Stimulated activated CD4-positive, alpha-beta T cell treated with anti-CD3 and anti-CD28 coated beads, Interleukin-15, amount 100 ng/mL, for 24 hours (primary cell): ENCODE measurements around the gene TCEAL3.
"Not testable (repeated sequence)": the region's sequence is repeated elsewhere in the genome, so short reads cannot be mapped to it uniquely, and the experiment has no call there.

Source experiments
- DNase-seq: peaks from one replicate; pipeline ENCODE4 v3.0.0-alpha.2; 2020

TCEAL3 gene, protein sequence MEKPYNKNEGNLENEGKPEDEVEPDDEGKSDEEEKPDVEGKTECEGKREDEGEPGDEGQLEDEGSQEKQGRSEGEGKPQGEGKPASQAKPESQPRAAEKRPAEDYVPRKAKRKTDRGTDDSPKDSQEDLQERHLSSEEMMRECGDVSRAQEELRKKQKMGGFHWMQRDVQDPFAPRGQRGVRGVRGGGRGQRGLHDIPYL

DNA sequence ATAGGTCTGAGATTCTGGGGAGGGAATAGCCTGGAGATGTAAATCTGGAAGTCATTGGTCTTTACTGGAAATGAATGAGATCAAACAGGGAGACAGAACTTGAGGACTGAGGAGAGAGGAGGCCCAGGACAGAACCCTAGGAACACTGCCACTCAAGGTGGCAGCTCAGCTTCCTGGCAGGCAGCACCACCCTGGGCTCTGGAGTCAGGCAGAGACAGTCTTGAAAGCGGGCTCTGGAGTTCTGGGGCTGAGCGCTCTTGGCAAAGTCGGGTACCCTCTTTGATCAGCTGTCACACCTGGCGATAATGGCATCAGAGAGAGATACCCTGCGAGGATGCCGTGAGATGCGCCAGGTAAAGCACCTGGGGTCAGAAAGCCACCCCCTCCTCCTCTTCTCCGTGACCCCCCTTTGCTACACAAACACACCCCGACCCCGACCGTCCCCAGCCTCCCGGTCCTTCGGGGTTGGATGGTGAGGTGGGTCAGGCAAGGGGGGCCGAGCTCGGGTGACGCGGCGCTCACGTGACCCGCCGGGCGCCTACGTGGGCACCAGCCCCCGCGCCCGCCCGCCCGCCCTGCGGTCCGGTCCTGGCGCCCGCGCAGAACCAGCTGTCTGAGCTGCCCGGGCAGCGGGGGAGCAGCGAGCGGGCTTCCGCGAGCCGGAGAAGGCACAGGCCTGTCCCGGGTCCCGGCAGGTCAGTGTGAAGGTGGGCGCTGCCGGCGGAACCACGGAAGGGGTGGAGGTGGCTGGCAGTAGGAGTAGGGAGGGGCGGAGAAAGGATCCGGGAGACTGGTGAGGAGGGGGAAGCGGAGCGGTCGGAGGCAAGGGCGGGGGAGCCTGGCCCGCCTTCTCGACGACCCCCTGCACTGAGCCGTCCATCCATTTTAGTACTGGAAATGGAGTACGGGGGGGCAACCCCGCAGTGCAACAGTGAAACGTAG, at the start of gene TCEAL3:
TCEAL3 (plus strand) TSS at position 600 of the 942 bp plus-strand sequence. CDS start 1,102 bp downstream, outside the sequence.
- peak; percentile 20 for DNase-seq

DNA sequence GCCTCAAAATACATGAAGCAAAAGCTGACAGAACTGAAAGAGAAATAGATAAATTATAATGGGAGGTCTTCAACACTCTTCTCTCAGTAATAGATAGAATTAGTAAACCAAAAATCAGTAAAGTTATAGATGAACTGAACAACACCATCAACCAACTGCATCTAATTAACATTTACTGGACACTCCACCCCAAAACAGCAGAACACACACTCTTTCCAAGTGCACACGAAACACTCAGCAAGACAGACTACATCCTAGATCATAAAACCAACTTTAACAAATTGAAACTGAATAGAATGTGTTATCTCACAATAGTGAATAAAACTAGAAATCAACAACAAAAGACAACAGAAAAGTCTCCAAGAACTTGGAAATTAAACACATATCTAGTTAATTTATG, 47.5 kb upstream of the TCEAL3 start:
- DNase-seq, result no peak

DNA sequence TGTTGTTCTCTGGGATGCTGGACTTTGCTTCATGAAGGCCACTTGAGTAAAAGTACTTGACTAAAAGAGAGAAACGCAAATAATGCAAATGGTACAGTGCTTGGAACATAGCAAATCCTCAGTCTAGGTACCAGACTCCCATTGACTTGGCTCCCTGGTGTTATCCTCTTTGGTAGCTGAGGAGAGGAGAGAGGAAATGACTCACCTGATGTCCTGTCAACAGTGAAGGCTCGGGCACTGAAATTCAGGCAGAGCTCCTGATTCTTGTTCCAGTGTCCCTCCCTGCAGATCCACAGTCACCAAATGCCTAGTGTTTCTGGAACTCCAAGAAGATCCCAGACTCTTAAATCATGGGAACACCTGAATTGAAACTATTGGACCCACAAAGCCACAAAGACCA, 45.0 kb upstream of the TCEAL3 start:
- no peak for DNase-seq

DNA sequence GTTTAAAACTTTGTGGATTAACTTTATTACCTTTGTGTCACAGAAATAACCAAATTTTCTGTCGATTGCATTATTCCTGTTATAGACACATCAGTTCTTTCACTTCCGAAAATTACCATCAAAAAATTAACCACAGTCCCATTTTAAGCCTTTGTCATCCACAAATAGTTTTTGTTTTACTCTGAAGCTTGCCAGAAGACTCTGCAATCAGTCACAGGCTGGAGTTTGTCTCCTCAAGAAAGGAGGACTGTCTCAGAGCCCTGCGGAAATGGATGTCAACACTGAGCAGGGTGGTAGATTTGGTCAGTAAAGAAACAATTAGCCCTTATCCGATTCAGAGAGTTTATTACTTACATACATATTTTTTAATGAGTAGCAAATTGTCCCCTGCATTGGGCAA, 42.6 kb upstream of the TCEAL3 start:
- DNase-seq, result no peak

DNA sequence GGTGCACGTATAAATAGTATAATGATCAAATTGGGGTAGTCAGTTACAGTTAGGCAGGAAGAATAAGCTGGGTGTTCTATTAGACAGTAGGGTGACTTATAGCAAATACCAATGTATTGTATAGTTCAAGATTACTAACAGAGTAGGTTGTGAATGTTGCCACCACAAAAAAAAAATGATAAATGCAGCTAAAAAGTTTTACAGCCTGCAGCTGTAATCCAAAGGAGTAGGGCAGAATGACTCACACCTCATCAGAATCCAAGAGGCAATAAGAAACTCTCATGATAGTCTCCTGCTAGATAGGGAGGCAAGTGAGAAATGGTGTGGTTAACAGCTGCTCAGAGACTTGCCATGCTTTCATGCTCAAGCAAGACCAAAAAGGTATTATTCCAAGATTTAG, 42.0 kb upstream of the TCEAL3 start:
- no peak for DNase-seq

DNA sequence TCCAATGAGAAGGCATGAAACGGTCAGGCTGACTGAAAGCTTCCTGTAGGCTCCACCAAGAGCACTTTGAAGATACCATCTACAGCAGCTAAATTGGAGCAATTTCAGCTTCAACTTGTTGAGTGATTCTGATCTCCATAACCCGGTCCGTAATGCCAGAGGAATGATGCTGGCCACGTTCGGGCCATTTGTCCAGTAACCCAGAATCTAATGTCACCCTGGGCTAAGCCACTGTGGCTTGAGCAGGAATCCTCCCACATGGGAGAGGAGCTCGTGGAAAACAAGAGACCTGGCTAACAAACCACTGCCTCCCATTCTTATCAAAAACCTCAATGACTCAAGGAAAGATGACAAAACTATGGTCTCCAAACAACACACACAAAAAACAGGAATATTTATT, 36.6 kb upstream of the TCEAL3 start:
- DNase-seq, result no peak

DNA sequence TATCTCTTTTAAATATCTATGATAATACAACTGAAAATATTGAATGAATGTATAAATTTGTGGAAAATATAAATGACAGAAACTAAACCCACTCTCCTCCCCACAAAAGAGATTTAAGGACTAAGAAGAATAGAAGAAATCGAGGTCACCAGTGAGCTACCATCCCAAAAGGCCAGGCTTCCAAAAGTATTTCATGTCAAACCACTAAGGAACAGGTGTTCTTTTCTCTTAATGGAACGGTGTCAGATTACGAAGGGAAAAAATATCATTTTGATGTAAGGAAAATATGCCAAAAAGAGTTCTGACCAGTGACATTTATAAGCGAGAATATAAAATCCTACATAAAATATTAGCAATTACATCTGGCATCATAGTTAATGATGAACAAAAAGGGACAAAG, 36.0 kb upstream of the TCEAL3 start:
- no peak for DNase-seq

DNA sequence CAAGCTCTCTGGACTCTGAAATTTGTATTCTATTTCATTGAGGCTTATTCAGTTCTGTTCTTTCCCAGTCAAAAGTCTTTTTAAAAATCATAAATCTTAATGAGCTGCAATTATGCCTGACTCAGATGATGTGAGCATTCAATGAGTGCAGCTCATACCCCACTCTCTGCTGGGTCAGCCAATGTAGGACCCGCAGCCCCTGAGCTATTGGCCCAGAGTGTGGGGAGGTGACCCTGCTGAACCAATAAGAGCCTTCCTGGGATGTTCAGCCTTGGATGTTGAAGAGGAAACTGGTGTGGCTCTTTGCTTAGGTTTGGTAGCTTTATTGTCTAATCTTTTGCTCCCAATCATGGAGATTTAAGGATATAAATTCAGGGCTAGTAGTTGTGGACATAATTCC, 34.6 kb upstream of the TCEAL3 start:
- no peak for DNase-seq

DNA sequence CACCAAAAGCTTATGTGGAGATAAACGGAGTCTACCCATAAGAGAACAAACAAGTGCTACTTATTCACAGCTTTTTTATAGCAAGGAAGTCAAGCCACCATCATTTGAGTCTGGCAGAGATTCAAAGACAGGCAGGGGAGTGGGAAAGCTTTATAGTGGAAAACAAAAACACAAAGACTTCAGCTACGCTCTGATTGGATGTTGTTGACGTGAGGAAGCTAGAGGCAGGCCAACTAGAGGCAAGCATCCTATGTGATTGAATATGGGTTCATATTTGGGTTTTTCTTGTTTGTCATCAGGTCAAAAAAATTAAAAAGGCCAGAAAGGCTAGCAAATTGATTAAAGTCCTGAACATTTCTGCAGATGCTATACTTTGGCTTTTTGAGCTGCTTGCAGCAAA, 23.2 kb upstream of the TCEAL3 start:
- DNase-seq, result no peak

DNA sequence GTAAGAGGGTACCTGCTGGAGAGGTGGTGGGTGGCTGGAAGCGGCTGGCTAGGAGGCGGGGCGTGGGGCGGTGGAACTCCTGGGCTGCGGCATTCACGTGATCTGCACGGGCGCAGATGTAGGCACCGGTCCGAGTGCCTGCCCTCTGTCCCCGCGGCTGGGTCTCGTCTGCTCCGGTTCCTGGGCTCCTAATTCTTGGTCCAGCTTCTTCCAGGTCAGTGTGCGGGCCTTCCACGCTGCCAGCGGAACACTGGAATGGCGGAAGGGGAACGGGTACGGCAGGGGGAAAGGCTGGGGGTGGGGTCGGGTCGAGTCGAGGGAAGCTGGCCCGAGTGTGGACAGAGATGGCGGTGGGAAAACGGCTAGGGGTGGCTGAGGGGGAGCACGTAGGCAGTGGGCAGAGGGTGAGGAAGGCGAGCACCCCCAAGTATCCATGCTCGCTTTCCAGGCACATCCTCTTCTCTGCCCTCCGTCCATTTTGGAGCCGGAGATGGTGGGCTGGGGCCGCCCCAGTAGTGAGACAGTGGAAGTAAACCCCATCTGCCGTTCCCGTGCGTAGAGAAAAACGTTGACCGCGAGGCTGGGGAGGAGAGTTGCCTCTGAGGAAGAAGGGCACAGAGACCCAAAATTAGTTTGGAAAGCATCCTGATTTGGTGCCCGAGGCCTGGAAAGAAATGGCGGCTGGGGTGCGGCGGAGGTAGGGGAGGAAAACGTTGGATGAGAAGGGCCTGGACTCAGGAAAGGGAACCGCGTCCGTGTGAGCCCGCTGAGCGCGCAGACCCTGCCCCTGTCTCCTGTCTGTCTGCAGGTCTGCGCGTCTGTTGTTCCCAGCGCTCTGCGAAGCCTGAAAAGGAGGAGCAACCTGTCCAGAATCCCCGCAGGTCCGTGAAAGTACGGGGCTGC, 22.1 kb upstream of the TCEAL3 start, which contains the start of gene TCEAL4:
TCEAL4 (plus strand) TSS at position 105 of the 903 bp plus-strand sequence. CDS start 1,161 bp downstream, outside the sequence.
- peak; percentile 67 for DNase-seq

DNA sequence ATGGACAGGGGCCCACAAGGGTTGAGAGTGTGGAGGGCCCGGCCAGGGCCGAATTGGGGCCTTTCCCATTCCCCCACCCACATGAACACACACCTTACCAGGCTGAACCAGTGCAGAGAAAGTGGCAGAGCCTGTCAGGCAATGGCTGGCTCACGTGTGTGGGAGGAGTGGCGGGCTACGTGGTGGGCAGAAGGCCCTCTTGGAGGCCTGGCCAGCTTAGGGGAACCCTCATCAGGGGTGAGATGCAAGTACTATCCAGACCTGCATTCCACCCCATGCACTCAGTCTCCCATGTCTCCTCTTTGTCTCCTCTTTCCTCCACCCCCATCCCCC, 21.5 kb upstream of the TCEAL3 start:
- DNase-seq, result no peak

DNA sequence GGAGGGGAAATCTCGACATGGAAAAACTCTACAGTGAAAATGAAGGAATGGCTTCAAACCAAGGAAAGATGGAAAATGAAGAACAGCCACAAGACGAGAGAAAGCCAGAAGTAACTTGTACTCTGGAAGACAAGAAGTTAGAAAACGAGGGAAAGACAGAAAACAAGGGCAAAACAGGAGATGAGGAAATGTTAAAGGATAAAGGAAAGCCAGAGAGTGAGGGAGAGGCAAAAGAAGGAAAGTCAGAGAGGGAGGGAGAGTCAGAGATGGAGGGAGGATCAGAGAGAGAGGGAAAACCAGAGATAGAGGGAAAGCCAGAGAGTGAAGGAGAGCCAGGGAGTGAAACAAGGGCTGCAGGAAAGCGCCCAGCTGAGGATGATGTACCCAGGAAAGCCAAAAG, 21.1 kb upstream of the TCEAL3 start:
- DNase-seq, result no peak

DNA sequence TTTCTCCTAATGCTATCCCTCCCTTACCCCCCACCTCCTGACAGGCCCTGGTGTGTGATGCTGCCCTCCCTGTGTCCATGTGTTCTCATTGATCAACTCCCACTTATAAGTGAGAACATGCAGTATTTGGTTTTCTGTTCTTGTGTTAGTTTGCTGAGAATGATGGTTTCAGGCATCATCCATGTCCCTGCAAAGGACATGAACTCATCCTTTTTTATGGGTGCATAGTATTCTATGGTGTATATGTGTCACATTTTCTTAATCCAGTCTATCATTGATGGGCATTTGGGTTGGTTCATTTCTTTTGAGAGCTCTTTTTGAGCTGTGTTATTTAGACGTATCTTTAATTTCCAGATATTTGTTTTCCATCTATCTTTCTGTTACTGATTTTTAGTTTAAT, 15.5 kb upstream of the TCEAL3 start:
- DNase-seq, result not testable (repeated sequence)

DNA sequence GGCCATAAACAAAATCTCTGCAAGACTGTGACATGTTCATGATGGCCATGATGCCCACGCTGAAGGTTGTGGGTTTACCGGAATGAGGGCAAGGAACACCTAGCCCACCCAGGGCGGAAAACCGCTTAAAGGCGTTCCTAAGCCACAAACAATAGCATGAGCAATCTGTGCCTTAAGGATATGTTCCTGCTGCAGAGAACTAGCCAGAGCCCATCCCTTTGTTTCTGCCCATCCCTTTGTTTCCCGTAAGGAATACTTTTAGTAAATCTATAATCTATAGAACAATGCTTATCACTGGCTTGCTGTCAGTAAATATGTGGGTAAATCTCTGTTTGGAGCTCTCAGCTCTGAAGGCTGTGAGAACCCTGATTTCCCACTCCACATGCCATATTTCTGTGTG, 12.6 kb upstream of the TCEAL3 start:
- DNase-seq, result not testable (repeated sequence)

DNA sequence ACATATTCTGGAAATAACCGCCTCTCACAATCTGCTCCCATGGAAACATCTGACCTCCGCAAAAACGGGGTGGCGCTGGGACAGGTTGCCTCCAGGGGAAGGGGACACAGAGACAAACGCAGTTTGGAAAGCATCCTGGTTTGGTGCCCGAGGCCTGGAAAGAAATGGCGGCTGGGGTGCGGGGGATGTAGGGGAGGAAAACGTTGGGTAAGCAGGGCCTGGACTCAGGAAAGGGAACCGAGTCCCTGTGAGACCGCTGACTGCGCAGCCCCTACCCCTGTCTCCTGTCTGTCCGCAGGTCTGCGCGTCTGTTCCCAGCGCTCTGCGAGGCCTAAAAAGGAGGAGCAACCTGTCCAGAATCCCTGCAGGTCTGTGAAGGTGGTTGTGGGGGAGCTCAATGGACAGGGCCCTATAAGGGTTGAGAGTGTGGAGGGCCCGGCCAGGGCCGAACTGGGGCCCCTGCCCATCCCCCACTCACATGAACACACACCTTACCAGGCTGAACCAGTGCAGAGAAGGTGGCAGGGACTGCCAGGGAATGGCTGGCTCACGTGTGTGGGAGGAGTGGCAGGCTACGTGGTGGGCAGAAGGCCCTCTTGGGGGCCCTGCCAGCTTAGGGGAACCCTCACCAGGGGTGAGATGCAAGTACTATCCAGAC, 672 bp downstream of the TCEAL3 start:
- no peak for DNase-seq

DNA sequence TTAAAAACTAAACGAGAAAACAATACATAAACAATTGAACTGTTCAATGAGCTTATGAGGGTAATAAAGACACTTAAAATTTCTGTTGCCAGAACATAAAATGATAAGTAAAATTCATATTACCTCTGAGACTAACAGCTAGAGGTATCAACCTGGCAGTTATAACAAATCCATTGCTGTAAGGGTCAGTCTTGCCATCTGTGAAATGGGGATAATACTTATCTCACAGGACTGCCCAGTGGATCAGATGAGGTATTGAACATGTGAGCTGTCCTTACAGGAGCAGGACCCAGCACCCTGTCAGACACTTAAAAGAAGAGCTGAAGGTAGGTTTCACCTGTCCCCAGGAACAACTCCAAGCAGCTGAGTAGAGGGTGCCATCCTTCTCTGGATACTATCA, 2.5 kb downstream of the TCEAL3 start:
- no peak for DNase-seq

DNA sequence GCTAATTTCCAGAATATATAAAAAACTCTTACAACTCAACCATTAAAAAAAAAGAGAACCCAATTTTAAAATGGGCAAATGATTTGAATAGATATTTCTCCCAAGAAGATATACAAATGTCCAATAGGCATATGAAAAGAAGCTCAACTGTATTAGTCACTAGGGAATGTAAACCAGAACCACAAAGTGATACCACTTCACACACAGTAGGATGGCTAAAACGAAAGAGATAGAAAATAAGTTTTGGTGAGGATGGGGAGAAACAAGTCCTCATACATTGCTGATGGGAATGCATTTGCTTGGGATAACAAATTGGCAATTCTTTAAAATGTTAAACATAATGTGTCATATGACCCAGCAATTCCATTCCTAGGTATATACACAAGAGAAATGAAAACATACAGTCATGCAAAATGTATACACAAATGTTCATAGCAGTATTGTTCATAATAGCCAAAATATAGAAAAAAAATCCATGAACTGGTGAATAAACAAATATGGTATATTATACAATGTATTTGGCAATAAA, 5.7 kb downstream of the TCEAL3 start:
- DNase-seq, result no peak

DNA sequence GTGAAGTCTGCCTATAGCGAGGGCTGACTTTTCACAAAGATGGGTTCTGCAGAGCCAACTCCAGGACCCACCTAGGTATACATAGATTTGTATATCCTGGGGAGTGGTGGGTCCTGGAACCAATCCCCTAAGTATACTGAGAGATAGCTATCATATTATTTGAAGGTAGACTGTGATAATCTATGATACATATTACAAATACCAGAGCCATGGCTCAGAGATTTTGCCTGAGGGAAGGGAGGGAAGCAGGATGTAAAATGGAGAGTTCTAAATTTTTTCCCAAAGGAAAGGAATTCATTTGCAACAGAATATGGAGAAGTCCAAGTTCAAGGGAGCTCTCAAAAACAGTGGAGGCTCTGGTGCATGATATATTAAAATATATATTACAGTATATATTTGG, 7.2 kb downstream of the TCEAL3 start:
- DNase-seq, result no peak

DNA sequence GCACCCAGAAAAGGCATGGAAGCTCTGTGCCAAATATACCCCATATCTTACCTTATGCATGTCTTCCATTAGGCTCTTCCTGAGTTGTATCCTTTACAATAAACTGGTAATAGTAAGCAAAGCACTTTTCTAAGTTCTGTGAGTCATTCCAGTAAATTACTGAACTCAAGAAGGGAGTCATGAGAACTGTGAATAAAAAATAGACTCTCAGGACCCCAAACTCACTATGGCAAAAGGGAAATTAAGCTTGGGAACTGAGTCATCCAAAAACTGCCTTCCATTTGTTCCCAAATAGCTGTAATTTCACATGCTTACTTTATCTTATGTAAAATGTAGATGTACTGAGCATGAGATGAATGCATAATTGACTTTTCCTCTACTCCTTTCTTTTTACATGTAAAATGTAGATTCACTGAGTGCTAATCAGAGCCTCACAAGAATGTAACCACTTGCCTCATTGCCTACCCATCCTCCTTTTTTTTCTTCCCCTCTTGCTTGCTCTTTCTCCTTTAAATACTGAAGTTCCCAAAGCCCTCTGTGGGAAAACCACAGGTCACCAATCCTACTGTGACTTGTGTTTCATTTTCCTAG, 8.1 kb downstream of the TCEAL3 start:
- DNase-seq, result no peak

DNA sequence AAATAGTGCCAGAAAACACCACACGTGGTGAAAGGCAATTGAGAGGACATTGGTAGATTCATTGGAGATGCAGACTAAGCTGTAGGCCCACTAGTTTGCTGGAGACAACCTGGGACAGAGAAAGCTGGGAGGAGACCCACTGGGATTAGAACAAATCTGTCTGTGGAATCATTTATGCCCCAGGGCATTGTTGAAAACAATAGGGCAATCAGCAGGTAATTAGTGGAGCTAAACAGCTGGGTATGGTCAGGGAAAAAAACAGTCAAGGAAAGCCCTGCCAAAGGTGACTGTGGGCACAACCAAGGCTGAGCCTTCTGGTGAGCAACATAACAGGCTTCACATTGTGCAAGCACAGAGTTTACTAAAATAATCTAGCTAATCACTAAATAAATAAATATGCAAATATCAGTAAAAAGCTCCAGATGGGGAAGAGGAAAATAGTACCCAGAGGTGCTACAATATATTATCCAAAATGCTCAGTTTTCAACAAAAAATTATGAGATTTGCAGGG, 9.0 kb downstream of the TCEAL3 start:
- DNase-seq, result no peak

DNA sequence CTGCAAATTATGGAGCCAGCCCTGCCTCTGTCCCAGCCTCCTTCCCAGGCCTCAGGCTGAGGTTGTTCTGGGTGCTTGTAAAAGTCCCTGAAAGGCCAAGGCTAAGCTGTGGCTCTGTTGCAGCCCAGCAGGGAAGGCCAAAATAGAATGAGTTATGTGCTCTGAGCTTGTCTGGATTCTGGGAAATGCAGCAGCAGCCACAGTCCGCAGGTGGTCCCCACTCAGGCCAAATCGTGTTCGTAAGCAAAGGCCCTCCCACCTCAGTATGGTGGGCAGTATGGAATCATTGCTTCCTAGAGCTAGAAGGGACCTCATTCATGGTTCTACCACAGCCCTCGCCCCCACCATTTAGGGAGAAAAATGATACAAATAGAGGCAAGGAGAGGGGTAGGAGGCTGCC, 16.3 kb downstream of the TCEAL3 start:
- DNase-seq, result no peak

DNA sequence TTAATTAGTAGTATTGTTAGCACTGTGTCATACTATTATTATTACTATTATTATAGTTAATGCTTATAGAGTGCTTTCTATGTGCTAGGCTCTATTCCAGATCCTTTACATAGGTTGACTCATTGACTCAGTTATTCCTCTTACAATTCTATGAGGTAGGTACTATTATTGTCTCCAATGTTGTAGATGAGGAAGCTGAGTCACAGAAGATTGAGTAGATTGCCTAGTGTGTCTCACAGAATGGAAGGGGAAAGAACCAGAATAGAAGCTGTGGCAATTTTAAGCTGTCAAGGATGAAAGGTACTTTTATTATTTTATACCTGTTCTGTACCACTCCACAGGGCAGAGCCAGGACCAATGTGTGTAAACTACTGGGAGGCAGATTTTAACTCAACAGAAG, 19.1 kb downstream of the TCEAL3 start:
- DNase-seq, result no peak
